Ovary (tissue), 9 donors: Measurements from ENCODE around the gene MBOAT2. TPM values are rescaled to one million over a fixed set of nuclear protein-coding genes. Genes with fewer than 3 reads are reported as not detected.

ENCODE experiments used
- DNase-seq, 5 donors: peaks; one replicate each; pipeline ENCODE4 v3.0.0-alpha.2; 2019 to 2020
- H3K27ac ChIP-seq, 2 donors: fragments of 200-600 bp; one replicate each; pipeline versions ENCODE4 v1.5.1 to v1.8.0; 2019 to 2022
- H3K27me3 ChIP-seq: fragments of 200-600 bp; one replicate; pipeline ENCODE4 v1.8.0; 2022
- H3K36me3 ChIP-seq: fragments of 200-600 bp; sonication (generic); one replicate; pipeline ENCODE4 v1.5.1; 2019
- H3K4me1 ChIP-seq: one replicate; pipeline ENCODE4 v1.8.1; 2013; ENCODE audit warnings: mild to moderate bottlenecking, moderate library complexity; ENCODE audit not compliant: insufficient read depth
- H3K4me3 ChIP-seq: fragments of 200-600 bp; sonication (generic); one replicate; pipeline ENCODE4 v1.5.1; 2017
- H3K9me3 ChIP-seq, 2 donors: fragments of 200-600 bp in 1 of 2; sonication (generic) in 1 of 2; one replicate each; pipeline versions ENCODE4 v1.5.1 to v1.8.1; 2013 to 2019; ENCODE audit warnings: mild to moderate bottlenecking in 1 of 2, moderate library complexity in 1 of 2
- CTCF ChIP-seq, 3 donors: fragments of 450-650 bp in 2 of 3; fragments of 200-600 bp in 1 of 3; IDR thresholded peaks; one replicate each; pipeline versions ENCODE4 v1.5.1 to v1.8.0; 2016 to 2022; ENCODE audit warnings: antibody characterized with exemption in 3 of 3, mild to moderate bottlenecking in 1 of 3
- EP300 ChIP-seq: sonication (generic); formaldehyde crosslinking; IDR thresholded peaks from one replicate; pipeline ENCODE4 v1.6.1; 2017; ENCODE audit warnings: antibody characterized with exemption
- POLR2A ChIP-seq: fragments of 450-650 bp; IDR thresholded peaks from one replicate; pipeline ENCODE4 v1.6.1; 2017; ENCODE audit warnings: antibody characterized with exemption, mild to moderate bottlenecking, moderate library complexity
- WGBS, 3 donors: extraction: QIAGEN DNeasy Blood & Tissue Kit in 1 of 3; methylation state at CpG; one replicate each; pipeline versions ENCODE4 v1.1.5 to v1.1.7; 2013 to 2017; 5-methylcytosine and 5-hydroxymethylcytosine counted together
- intact Hi-C, 4 donors: fragments of 100-400 bp; cut with DNase I; formaldehyde crosslinking; loops; one replicate each; pipeline versions ENCODE4 v1.11.0 to v1.15.1; 2022 to 2023
- polyA plus RNA-seq, 2 donors: library from polyadenylated mRNA; stranded (reverse); fragments of 200-250 nt in 1 of 2; fragments of 350-450 nt in 1 of 2; fragmentation: Illumina TruSeq in 1 of 2; extraction: RNeasy Lipid Tissue Mini Kit (QIAGEN cat#74804) in 1 of 2; gene quantifications; one replicate each; pipeline ENCODE4 v1.2.3, GENCODE V29; 2013 to 2014
- total RNA-seq, 7 donors: library from RNA; depleted of rRNA in 2 of 7; stranded (reverse); fragments of >200 nt in 2 of 7; fragmentation: NEBNext Ultra II Directional in 3 of 7; extraction: Animal tissue kit (Norgen Biotek cat#: 25700) in 3 of 7; gene quantifications; one replicate each; pipeline versions ENCODE4 v1.1.0 to v1.2.4, GENCODE V29; 2016 to 2023
- donor health status: DM: no; HTN: no; CAD: no; lungs with moderate emphysema.
- donor health status: DM: no; HTN: no; CAD: no.
- donor health status: Bipolar disorder and iron deficiency.
- donor health status: DM: yes; HTN: yes; CAD: no.
- donor health status: DM: no; HTN: no; CAD: no.
- donor health status: DM: yes; HTN: yes; CAD: no.

MBOAT2 gene
- total and polyA plus RNA-seq, 9 donors, result 8.4 to 51.0 (median 24.5) TPM

DNA sequence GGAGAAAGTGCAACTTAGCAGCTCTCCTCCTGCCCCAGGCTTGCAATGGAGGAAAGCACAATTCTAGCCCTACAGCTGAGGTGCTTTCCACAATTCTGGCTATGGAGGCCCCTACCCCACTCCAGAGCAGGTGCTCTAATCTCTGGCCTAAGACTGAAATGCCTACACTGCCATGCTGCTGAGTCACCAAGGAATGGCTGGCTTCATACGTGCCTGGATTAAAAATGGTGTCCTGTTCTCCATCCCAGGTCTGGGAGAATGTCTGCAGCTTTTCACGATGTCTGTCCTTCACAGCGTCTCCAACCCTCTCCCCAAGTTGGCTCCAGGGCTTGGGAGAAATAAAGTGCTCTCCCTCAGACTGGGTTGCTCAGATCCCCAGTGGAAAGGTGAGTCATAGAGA is 48.5 kb downstream of the MBOAT2 start:
- TF ChIP-seq EP300 (no peak), CTCF (IDR thresholded peaks at IDR 0.05) (no peak), POLR2A (no peak)
- H3K27ac ChIP-seq, result no peak overlapping the region
- no peak overlapping the region for H3K4me3 ChIP-seq
- intact Hi-C loops, result no loop called here
- no peak for DNase-seq
- H3K27me3 ChIP-seq, result no peaks in the 10 kb centered on the region
- H3K4me1 ChIP-seq, result no peaks in the 10 kb centered on the region
- no peaks in the 10 kb centered on the region for H3K9me3 ChIP-seq
- 92 to 98% (median 97%) methylated on average over 3 of the region's 3 CpGs for WGBS, 3 donors
- H3K36me3 ChIP-seq, result no peaks in the 10 kb centered on the region

DNA sequence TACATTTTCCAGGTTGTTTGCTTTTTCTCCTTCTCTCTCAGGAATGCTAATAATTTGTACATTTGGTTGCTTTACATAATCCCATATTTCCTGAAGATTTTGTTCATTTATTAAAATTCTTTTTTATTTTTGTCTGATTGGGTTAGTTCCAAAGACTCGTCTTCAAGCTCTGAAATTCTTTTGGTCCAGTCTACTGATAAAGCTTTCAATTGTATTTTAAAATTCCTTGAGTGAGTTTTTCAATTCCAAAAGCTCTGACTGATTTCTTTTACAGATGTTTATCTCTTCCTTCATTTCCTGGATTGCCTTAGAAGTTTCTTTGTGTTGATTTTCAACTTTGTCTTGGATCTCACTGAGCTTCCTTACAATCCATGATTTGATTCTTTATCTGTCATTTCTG is 50.0 kb downstream of the MBOAT2 start:
- DNase-seq, result no peak
- H3K4me3 ChIP-seq, result no peak overlapping the region
- H3K27ac ChIP-seq, result no peak overlapping the region
- no peaks in the 10 kb centered on the region for H3K36me3 ChIP-seq
- no peak for TF ChIP-seq EP300
- no peak for TF ChIP-seq CTCF (IDR thresholded peaks at IDR 0.05)
- no peak for TF ChIP-seq POLR2A
- intact Hi-C loops, result no loop called here
- WGBS, 3 donors, result 82 to 86% (median 85%) methylated on average over 1 of the region's 1 CpG
- no peaks in the 10 kb centered on the region for H3K4me1 ChIP-seq
- H3K9me3 ChIP-seq, result no peaks in the 10 kb centered on the region
- no peaks in the 10 kb centered on the region for H3K27me3 ChIP-seq

- H3K36me3 ChIP-seq, result no peaks in the 10 kb centered on the region
- intact Hi-C loops, result no loop called here
- 74 to 84% (median 82%) methylated on average over 8 of the region's 8 CpGs for WGBS, 3 donors
- TF ChIP-seq POLR2A (no peak), EP300 (no peak), CTCF (IDR thresholded peaks at IDR 0.05) (no peak)
- no peak for DNase-seq
- H3K9me3 ChIP-seq, result no peaks in the 10 kb centered on the region
- H3K27ac ChIP-seq, result no peak overlapping the region
- no peaks in the 10 kb centered on the region for H3K27me3 ChIP-seq
- no peaks in the 10 kb centered on the region for H3K4me1 ChIP-seq
- H3K4me3 ChIP-seq, result no peak overlapping the region
These were observed 63.9 kb downstream of the MBOAT2 start for GRCh38 chr2:8939486-8940114.

DNA sequence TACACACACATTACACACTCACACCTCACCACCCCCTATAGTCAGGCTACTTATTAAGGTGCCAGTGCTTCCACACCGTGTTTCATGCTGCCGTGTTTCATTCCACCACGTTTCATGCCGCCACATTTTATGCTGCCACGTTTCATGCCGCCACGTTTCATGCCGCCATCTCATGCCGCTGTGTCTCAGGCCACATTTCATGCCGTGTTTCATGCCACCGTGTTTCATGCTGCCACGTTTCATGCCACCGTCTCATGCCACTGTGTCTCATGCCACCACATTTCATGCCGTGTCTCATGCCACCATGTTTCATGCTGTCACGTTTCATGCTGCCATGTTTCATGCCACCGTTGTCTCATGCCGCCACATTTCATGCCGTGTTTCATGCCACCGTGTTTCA is 65.1 kb downstream of the MBOAT2 start:
- WGBS, 3 donors, result 94 to 98% (median 97%) methylated on average over 19 of the region's 19 CpGs
- Histone ChIP-seq H3K4me3 (no peak overlapping the region), H3K36me3 (no peaks in the 10 kb centered on the region), H3K27me3 (no peaks in the 10 kb centered on the region), H3K27ac (no peak overlapping the region), H3K4me1 (no peaks in the 10 kb centered on the region), H3K9me3 (no peaks in the 10 kb centered on the region)
- intact Hi-C loops, result no loop called here
- TF ChIP-seq EP300, result no peak
- no peak for TF ChIP-seq CTCF (IDR thresholded peaks at IDR 0.05)
- no peak for TF ChIP-seq POLR2A
- no peak for DNase-seq
